ENCODE data around the gene AP3D1.

Gene AP3D1

GRCh38 chr19:2114821-2115220 is 36.5 kb downstream of the AP3D1 start:
- H3K4me3 ChIP-seq (ENCODE audit: low read depth, low read length), result no peak overlapping the region
- DNase-seq (ENCODE audit: low read depth), result no peak
- TF ChIP-seq, protein P1, sequence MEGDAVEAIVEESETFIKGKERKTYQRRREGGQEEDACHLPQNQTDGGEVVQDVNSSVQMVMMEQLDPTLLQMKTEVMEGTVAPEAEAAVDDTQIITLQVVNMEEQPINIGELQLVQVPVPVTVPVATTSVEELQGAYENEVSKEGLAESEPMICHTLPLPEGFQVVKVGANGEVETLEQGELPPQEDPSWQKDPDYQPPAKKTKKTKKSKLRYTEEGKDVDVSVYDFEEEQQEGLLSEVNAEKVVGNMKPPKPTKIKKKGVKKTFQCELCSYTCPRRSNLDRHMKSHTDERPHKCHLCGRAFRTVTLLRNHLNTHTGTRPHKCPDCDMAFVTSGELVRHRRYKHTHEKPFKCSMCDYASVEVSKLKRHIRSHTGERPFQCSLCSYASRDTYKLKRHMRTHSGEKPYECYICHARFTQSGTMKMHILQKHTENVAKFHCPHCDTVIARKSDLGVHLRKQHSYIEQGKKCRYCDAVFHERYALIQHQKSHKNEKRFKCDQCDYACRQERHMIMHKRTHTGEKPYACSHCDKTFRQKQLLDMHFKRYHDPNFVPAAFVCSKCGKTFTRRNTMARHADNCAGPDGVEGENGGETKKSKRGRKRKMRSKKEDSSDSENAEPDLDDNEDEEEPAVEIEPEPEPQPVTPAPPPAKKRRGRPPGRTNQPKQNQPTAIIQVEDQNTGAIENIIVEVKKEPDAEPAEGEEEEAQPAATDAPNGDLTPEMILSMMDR (IDR thresholded peaks at IDR 0.05; ENCODE audit: low read depth, low read length, missing control alignments), result no peak

DNA sequence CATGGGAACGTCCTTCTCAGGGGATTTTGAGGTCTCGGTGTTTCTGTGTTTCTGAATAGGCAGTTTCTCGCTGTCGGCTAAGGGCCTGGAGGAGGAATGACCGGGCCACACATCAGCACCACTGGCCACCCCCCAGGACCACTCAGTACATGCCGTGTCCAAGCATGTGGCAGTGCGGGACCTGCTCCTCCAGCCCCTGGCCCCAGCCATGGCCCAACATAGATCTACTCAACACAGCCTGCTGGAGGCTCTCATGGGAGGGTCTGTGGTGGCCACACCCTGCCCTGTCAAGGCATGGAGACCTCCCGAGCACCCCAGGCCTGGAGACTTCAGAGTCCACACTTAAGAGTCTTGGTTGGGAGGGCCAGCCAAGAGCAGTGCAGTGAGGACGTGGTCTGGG is 37.1 kb downstream of the AP3D1 start:
- DNase-seq (ENCODE audit: low read depth), result no peak

GRCh38 chr19:2113439-2114211 is 37.7 kb downstream of the AP3D1 start:
- TF ChIP-seq, protein P1 (IDR thresholded peaks at IDR 0.05; ENCODE audit: low read depth, low read length, missing control alignments), result no peak
- H3K4me3 ChIP-seq (ENCODE audit: low read depth, low read length), result no peak overlapping the region
- DNase-seq (ENCODE audit: low read depth), result no peak

More for the DNA sequence above, 37.1 kb downstream of the AP3D1 start:
- TF ChIP-seq, protein P1 (IDR thresholded peaks at IDR 0.05; ENCODE audit: low read depth, low read length, missing control alignments), result no peak
- H3K4me3 ChIP-seq (ENCODE audit: low read depth, low read length), result no peak overlapping the region

GRCh38 chr19:2112516-2113320 is 38.6 kb downstream of the AP3D1 start:
- H3K4me3 ChIP-seq (ENCODE audit: low read depth, low read length), result no peak overlapping the region
- no peak for DNase-seq (ENCODE audit: low read depth)
- TF ChIP-seq, protein P1 (IDR thresholded peaks at IDR 0.05; ENCODE audit: low read depth, low read length, missing control alignments), result no peak

GRCh38 chr19:2111886-2112285 is 39.5 kb downstream of the AP3D1 start:
- no peak overlapping the region for H3K4me3 ChIP-seq (ENCODE audit: low read depth, low read length)
- DNase-seq (ENCODE audit: low read depth), result no peak
- TF ChIP-seq, protein P1 (IDR thresholded peaks at IDR 0.05; ENCODE audit: low read depth, low read length, missing control alignments), result no peak

DNA sequence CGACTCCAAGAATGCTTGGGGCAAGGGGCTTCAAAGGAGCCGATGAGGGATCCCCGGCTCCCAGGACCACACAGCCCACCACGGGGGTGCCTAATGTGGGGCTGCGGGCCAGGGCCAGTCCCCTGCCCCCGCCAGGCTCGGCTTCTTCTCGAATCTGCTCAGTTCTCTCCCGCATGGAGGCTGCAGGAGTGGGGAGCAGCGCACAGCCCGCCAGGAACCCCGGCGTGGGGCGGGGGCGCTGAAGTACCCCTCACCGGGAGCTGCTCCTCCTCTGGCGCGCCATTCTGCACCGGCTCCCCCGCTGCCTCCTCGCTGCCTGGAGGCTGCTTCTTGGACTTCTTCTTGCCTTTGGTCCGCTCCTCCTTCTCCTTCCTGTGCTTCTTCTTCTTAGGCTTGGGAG is 39.9 kb downstream of the AP3D1 start:
- H3K4me3 ChIP-seq (ENCODE audit: low read depth, low read length), result no peak overlapping the region
- TF ChIP-seq, protein P1 (IDR thresholded peaks at IDR 0.05; ENCODE audit: low read depth, low read length, missing control alignments), result no peak
- DNase-seq (ENCODE audit: low read depth), result no peak

Measured in GM12864 (cell line).